Medulla oblongata (tissue), 1 donor: Measurements from ENCODE around the gene ZNF316.

ENCODE experiments used
- DNase-seq: peaks from one replicate; pipeline ENCODE4 v3.0.0-alpha.2; 2015; ENCODE audit errors: extremely low spot score

ZNF316 gene

GRCh38 chr7:6691103-6691502 is 54.0 kb downstream of the ZNF316 start:
- DNase-seq = no peak

- DNase-seq = no peak
Measured at GRCh38 chr7:6691609-6692106, 54.5 kb downstream of the ZNF316 start.

- DNase-seq = no peak
Measured at GRCh38 chr7:6700793-6701192, 63.7 kb downstream of the ZNF316 start.

GRCh38 chr7:6701860-6702259 is 64.7 kb downstream of the ZNF316 start:
- DNase-seq = no peak
